DND-41 (cell line): ENCODE data around the gene ELP6.

Source experiments
- ATAC-seq: fragments of 200-7000 bp; cut with Tn5 transposase; 3 replicates; pipeline ENCODE4 v1.9.1; 2021; ENCODE audit warnings: low read depth; ENCODE audit not compliant: insufficient read depth
- DNase-seq: peaks from one replicate; pipeline ENCODE4 v3.0.0-alpha.2; 2020
- H2AFZ ChIP-seq: 2 replicates; pipeline ENCODE4 v1.6.0; 2012; ENCODE audit warnings: low read depth, low read length
- H3K27ac ChIP-seq: 2 replicates; pipeline ENCODE4 v1.5.1; 2012; ENCODE audit warnings: low read length, inconsistent platforms
- H3K27me3 ChIP-seq: fragments of 200-600 bp; sonication (generic); 2 replicates; pipeline ENCODE4 v1.6.0; 2012; ENCODE audit warnings: low read length, mild to moderate bottlenecking, inconsistent platforms; ENCODE audit not compliant: insufficient read depth, poor library complexity
- H3K36me3 ChIP-seq: 2 replicates; pipeline ENCODE4 v1.5.1; 2012; ENCODE audit warnings: low read length, inconsistent platforms; ENCODE audit not compliant: insufficient read depth
- H3K4me1 ChIP-seq: 2 replicates; pipeline ENCODE4 v1.5.1; 2012; ENCODE audit warnings: mild to moderate bottlenecking, low read length; ENCODE audit not compliant: insufficient read depth
- H3K4me2 ChIP-seq: 2 replicates; pipeline ENCODE4 v1.6.0; 2012; ENCODE audit warnings: mild to moderate bottlenecking, moderate library complexity, low read length, inconsistent platforms; ENCODE audit not compliant: insufficient read depth
- H3K4me3 ChIP-seq, 2 experiments: fragments of 200-600 bp in 1 of 2; shearing (Covaris generic) in 1 of 2; 2 replicates each; pipeline ENCODE4 v1.5.1; 2012 to 2016; ENCODE audit warnings: inconsistent platforms in 2 of 2, low read length in 2 of 2, mild to moderate bottlenecking in 2 of 2, low read depth in 1 of 2, moderate library complexity in 1 of 2
- H3K79me2 ChIP-seq: 2 replicates; pipeline ENCODE4 v1.6.0; 2012; ENCODE audit warnings: low read length, inconsistent platforms; ENCODE audit not compliant: insufficient read depth
- H3K9ac ChIP-seq: 2 replicates; pipeline ENCODE4 v1.6.0; 2012; ENCODE audit warnings: low read depth, mild to moderate bottlenecking, inconsistent platforms, low read length, moderate library complexity
- H3K9me3 ChIP-seq: 2 replicates; pipeline ENCODE4 v1.5.1; 2012; ENCODE audit warnings: low read length, moderate library complexity, mild to moderate bottlenecking, inconsistent platforms; ENCODE audit not compliant: insufficient read depth, severe bottlenecking
- H4K20me1 ChIP-seq: 2 replicates; pipeline ENCODE4 v1.6.0; 2012; ENCODE audit warnings: low read length; ENCODE audit not compliant: insufficient read depth
- CTCF ChIP-seq: IDR thresholded peaks from 2 replicates; pipeline ENCODE4 v1.5.1; 2012; ENCODE audit warnings: borderline replicate concordance, low read length, moderate library complexity, mild to moderate bottlenecking; ENCODE audit not compliant: poor library complexity, severe bottlenecking; ENCODE audit errors: extremely low read depth
- EZH2 ChIP-seq: IDR thresholded peaks from 3 replicates; pipeline ENCODE4 v1.6.1; 2012; ENCODE audit warnings: borderline replicate concordance, low read depth, mild to moderate bottlenecking, moderate library complexity, low read length, inconsistent platforms; ENCODE audit not compliant: severe bottlenecking

The ELP6 gene

DNA sequence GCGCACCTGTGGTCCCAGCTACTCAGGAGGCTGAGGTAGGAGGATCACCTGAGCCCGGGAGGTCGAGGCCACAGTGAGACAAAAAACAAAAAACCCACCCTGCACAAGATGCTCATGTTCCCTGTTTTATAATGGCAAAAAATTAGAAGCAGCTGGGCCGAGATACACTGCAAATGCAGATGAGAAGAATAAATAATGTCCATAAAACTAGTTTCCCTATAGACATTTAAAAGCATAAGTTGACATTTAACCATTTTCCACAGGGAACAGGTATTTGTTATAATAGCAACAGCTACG is 37.2 kb downstream of the ELP6 start:
- H3K4me1 ChIP-seq: peaks cover 29% of the 10 kb centered on the region
- TF ChIP-seq CTCF: no peak
- no peak for TF ChIP-seq EZH2
- DNase-seq: no peak
- H3K79me2 ChIP-seq: peaks cover 51% of the 10 kb centered on the region
- H3K9me3 ChIP-seq: no peaks in the 10 kb centered on the region
- peak overlapping the region; percentile 85 for H3K9ac ChIP-seq
- no peaks in the 10 kb centered on the region; the same call in 1 of the 2 replicates for H3K36me3 ChIP-seq
- no peaks in the 10 kb centered on the region for H3K27me3 ChIP-seq
- H3K4me3 ChIP-seq: peak overlapping the region; percentile 70 to 92
- no peak for ATAC-seq
- peak overlapping the region; percentile 71 for H3K4me2 ChIP-seq
- peak overlapping the region; percentile 96 for H2AFZ ChIP-seq
- H4K20me1 ChIP-seq: peaks cover 18% of the 10 kb centered on the region
- peak overlapping the region; percentile 89 for H3K27ac ChIP-seq

- peak; percentile 88 for ATAC-seq
- H3K4me1 ChIP-seq: peaks cover 29% of the 10 kb centered on the region
- H4K20me1 ChIP-seq: peaks cover 18% of the 10 kb centered on the region
- peak within 1 kb of the TSS; percentile 85 for H3K9ac ChIP-seq
- peak within 1 kb of the TSS; percentile 70 to 92 for H3K4me3 ChIP-seq
- H3K9me3 ChIP-seq: no peaks in the 10 kb centered on the region
- H3K36me3 ChIP-seq: no peaks in the 10 kb centered on the region; the same call in 1 of the 2 replicates
- peak; percentile 94 for DNase-seq
- H3K4me2 ChIP-seq: peak within 1 kb of the TSS; percentile 71
- no peaks in the 10 kb centered on the region for H3K27me3 ChIP-seq
- H3K27ac ChIP-seq: peak within 1 kb of the TSS; percentile 89
- peak; percentile 91 for TF ChIP-seq CTCF
- no peak for TF ChIP-seq EZH2
- peak within 1 kb of the TSS; percentile 96 for H2AFZ ChIP-seq
- peaks cover 56% of the 10 kb centered on the region for H3K79me2 ChIP-seq
Measured at GRCh38 chr3:47475570-47476329, 37.8 kb downstream of the ELP6 start, which contains the start of gene SCAP. SCAP (minus strand) TSS chr3:47475941; CDS start chr3:47442993, 32,948 bp downstream.

DNA sequence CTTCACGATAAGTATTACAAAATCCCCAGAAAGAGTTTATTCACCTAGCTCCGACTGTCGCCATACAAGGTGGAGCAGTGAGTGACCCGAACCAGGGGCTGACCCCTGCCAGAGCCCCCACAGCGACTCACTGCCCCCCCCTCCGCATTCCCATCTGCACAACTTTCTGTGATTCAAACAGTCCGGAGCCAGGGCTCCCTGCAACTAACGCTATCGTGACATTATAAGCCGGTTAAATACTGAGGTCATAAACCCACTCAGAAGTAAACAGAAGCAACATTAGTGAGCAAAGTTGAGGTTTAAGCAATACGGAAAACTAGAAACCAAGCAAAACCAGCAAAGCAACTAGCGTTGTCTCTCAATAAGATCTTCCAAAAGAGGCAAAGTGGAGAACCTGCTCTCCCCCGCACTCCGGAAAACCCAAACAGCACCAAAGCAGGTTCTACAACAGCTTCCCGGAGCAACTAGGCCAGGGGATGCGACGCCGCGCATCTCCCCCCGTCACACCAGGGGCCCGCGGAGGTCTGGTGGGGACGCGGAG is 38.4 kb downstream of the ELP6 start:
- H3K27me3 ChIP-seq: no peaks in the 10 kb centered on the region
- peaks cover 18% of the 10 kb centered on the region for H4K20me1 ChIP-seq
- H3K36me3 ChIP-seq: no peaks in the 10 kb centered on the region; the same call in 1 of the 2 replicates
- no peaks in the 10 kb centered on the region for H3K9me3 ChIP-seq
- peak overlapping the region; percentile 85 for H3K9ac ChIP-seq
- H3K4me3 ChIP-seq: peak overlapping the region; percentile 70 to 92
- H3K27ac ChIP-seq: peak overlapping the region; percentile 44
- DNase-seq (peak; percentile 12), ATAC-seq (peak; percentile 51)
- peaks cover 29% of the 10 kb centered on the region for H3K4me1 ChIP-seq
- TF ChIP-seq EZH2: no peak
- no peak for TF ChIP-seq CTCF
- peaks cover 63% of the 10 kb centered on the region for H3K79me2 ChIP-seq
- peak overlapping the region; percentile 71 for H3K4me2 ChIP-seq
- H2AFZ ChIP-seq: peak overlapping the region; percentile 96
